NCI-H526 (cell line): ENCODE results near the gene DDX56.

Experiments
- DNase-seq, 2 experiments: peaks; one replicate each; lab custom pipeline; 2025; lab: John Stamatoyannopoulos, UW

The DDX56 gene, protein sequence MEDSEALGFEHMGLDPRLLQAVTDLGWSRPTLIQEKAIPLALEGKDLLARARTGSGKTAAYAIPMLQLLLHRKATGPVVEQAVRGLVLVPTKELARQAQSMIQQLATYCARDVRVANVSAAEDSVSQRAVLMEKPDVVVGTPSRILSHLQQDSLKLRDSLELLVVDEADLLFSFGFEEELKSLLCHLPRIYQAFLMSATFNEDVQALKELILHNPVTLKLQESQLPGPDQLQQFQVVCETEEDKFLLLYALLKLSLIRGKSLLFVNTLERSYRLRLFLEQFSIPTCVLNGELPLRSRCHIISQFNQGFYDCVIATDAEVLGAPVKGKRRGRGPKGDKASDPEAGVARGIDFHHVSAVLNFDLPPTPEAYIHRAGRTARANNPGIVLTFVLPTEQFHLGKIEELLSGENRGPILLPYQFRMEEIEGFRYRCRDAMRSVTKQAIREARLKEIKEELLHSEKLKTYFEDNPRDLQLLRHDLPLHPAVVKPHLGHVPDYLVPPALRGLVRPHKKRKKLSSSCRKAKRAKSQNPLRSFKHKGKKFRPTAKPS

GRCh38 chr7:44573464-44574286 lies at the start of gene DDX56:
Gene DDX56 (minus strand): TSS chr7:44573908. CDS start chr7:44573895, 13 bp downstream.
- peak; percentile 90 to 97 for DNase-seq

DNA sequence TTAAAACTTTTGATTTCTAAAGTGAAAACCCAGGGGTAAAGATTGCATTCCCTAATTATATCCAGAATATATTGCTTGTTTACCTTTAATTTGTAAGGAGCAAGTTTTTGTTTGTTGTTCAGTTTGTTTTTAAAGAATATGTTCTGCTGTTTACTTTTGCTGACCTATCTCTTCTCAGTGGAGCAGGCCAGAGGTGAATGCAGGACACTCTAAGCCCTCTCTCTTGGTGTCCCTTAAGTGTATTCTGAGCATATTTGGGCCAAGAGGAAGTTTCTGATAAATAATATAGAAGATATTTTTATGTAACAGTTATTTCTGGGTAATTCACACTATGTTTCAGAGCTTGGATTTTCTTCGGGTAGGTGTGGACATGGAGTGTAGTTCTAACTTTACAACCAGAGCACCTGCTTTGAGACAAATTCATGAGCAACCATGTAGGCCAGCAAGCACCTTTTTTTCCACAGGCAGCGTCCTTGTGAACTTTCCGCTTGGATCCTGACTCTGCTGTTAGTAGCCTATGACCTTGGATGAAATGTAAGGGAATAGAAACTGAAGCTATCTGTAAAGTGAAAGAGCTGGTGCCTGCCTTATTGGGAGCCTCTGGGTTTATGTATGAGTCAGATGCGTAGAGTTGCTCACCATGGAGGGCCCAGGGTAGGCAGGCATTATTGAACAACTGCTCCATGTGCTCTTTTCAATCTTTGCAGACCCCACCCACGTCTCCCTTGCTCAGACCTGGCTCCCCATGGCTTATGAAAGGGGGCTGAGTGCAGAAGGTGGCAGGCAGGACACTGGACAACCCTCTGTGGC lies 48.8 kb upstream of the DDX56 start:
- no peak for DNase-seq

DNA sequence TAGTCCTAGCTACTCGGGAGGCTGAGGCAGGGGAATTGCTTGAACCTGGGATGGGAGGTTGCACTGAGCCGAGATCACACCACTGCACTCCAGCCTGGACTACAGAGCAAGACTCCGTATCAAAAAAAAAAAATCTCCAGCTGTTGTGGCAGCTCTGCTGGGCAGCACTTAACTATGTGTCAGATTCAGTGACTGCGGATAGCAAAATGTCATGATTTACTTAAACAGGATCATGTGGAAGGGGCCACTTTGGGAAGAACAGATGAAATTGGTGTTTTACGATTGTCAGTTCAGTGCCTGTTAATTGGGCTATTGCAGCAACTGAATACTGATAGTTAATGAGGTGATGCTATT lies 48.0 kb upstream of the DDX56 start:
- no peak for DNase-seq

DNA sequence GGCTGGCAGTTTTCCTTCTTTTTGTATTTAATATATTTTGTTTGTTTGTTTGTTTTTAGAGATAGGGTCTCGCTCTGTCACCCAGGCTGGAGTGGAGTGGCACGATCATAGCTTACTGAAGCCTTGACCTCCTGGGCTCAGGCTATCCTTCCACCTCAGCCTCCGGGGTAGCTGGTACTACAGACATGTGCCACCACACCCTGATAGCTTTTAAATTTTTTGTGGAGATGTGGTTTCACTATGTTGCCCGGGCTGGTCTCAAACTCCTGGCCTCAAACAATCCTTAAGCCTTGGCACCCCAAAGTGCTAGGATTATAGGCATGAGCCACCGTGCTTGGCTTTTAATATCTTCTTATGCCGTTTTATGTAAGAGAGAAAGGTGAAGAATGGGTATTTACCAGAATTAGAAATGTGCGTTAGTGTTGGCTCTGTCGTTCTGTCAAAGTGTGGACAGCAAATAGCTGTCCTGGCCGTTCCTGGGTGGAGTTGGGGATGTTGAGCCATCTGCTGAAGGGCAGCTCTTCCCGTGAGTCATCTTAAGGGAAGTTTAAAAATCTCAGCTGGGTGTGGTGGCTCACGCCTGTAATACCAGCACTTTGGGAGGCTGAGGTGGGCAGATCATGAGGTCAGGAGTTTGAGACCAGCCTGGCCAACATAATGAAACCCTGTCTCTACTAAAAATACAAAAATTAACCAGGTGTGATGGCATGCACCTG lies 47.5 kb upstream of the DDX56 start:
- DNase-seq, result no peak

DNA sequence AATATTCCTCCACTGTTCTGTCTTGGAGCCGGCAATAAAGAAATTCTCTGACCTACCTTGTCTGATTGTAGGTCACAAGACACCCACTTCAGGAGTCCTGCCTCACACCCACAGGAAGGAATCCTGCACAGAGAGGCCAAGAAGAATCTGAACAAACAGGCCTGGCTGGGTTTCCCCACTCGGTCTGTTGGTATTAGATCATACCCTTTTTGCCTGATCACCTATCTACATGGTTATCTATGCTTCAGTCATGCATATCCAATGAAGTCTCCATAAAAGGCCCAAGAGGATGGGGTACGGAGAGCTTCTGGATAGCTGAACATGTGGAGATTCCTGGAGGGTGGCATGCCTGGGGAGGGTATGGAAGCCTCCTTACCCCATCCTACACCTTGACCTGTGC lies 45.0 kb upstream of the DDX56 start:
- peak in 1 of 2 experiments; percentile 14 for DNase-seq

- no peak for DNase-seq
Observed at GRCh38 chr7:44618045-44618444, 44.3 kb upstream of the DDX56 start.

- no peak for DNase-seq
Observed at GRCh38 chr7:44617225-44617890, 43.6 kb upstream of the DDX56 start.

DNA sequence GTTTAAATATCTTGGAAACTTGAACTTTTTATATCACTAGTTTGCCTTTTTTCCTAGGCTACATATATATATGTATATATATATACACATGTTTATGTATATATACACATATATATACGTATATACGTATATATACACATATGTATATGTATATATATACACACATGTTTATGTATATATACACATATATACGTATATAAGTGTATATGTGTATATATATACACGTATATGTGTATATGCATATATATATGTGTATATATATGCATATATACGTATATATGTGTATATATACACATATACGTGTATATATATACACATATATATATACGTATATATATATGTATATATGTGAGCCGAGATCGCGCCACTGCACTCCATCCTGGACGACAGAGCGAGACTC lies 42.8 kb upstream of the DDX56 start:
- no peak for DNase-seq

GRCh38 chr7:44615793-44616192 lies 42.1 kb upstream of the DDX56 start:
- no peak for DNase-seq

GRCh38 chr7:44615149-44615611 lies 41.5 kb upstream of the DDX56 start:
- DNase-seq, result no peak

GRCh38 chr7:44609829-44610228 lies 36.1 kb upstream of the DDX56 start:
- DNase-seq, result no peak

DNA sequence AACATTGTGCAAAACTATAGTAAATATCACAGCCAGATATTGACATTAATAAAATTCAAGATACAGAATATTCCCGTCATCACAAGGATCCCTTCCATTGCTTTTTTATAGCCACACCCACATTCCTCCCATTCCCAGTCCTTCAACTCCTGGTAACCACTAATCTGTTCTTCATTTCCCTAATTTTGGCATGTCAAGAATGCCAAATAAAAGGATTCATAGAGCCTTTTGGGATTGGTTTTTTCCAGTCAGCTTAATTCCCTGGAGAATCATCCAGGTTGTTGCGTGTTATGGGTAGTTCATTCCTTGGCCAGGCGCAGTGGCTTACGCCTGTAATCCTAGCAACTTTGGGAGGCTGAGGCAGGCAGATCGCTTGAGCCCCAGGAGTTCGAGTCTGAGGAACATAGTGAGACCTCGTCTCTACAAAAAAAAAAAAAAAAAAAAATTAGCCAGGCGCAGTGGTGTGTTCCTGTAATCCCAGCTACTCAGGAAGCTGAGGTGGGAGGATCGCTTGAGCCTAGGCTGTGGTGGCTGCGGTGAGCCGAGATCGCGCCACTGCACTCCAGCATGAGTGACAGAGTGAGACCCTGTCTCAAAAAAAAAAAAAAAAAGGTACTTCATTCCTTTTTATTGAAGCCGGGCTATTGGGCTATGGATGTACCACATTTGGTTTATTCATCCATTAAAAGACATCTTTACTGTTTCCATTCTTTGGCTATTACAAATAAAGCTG lies 35.4 kb upstream of the DDX56 start:
- DNase-seq, result no peak

- no peak for DNase-seq
Observed at GRCh38 chr7:44607141-44608068, 33.7 kb upstream of the DDX56 start.

DNA sequence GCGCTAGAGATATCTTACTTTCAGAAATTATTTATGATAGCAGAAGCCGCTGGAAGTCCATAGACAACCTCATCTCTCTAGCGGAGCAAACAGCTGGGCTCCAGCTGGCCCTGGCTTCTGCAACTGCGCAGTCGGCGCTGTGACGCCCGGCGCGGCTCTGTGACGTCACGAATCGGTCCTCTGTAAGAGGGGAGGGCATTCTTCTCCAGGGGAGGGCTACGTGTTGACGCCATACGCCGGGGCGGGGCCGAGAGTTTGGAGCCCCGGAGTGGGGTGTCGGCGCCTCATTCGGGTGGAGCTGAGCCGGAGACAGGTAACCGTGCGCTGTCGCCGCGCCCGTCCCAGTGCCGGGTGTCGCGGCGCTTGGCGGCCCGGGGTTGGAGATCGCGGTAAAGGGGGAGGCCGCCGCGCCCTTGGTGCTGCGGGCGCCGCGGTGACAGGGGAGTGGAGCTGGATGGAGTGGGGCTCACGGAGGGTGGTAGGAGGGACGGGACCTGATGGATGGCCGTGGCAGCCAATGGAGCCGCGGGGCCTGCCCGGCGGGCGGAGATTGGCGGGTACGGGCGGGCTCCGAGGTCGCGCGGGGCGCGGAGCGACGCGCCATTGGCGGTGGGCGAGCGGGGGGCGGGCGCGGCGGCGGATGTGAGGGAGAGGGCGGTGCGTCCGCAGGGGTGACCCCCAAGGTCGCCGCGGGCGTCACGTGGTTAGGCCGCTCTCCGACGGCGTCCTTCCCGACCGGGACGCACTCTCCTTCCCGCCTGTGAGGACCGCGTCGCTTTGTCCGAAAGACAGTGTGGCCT lies 32.8 kb upstream of the DDX56 start, which contains the start of gene OGDH:
Gene OGDH, plus strand, starts transcription at position 287 of the 800 bp plus-strand sequence. CDS start 17,717 bp downstream, outside the sequence.
- DNase-seq, result peak; percentile 92 to 98

DNA sequence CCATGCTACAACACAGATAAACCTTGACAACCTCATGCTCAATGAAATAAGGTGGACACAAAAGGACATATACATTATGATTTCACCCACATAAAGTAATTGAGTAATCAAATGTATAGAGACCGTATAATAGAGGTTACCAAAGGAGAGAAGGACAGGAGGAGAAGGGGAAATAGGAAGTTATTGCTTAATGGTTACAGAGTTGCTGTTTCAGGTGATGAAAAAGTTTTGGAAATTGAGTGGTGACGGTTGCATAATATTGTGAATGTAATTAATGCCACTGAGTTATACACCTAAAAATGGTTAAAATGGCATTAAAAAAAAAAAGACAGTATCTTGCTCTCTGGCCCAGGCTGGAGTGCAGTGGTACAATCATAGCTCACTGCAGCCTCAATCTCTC lies 31.2 kb upstream of the DDX56 start:
- DNase-seq, result no peak

DNA sequence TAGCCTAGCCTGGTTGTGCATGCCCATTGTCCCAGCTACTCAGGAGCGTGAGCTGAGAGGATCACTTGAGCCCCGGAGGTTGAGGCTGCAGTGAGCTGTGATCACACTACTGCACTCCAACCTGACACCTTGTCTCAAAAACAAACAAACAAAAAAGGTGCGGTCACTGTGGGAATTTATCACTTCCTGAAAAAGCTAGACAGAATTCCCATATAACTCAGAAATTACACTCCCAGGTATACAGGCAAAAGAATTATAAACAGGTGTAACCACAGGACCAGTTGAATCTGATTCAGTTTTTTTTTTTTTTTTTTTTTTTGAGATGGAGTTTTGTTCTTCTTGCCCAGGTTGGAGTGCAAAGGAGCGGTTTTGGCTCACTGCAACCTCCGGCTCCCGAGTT lies 29.5 kb upstream of the DDX56 start:
- no peak for DNase-seq

DNA sequence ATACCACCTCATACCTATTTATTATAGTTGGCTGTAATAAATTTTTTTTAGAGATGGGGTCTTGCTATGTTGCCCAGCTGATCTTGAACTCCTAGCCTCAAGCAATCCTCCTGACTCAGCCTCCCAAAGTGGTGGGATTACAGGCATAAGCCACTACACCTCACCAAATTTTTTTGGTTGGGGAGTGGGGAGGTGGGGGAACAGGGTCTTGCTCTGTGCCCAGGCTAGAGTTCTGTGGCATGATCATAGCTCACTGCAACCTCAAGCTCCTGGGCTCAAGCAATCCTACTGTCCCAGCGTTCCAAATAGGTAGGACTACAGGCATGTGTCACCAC lies 28.8 kb upstream of the DDX56 start:
- no peak for DNase-seq

GRCh38 chr7:44599222-44599621 lies 25.5 kb upstream of the DDX56 start:
- DNase-seq, result no peak
